ENCODE data around the gene ACSBG1. TPM values are rescaled to one million over a fixed set of nuclear protein-coding genes. Genes with fewer than 3 reads are reported as not detected.

Gene ACSBG1
- total and polyA plus RNA-seq, 2 of the 8 experiments (the other 6 are each of a cell fraction or from before 2014, with no cell fraction given): 5.4 to 7.1 TPM

DNA sequence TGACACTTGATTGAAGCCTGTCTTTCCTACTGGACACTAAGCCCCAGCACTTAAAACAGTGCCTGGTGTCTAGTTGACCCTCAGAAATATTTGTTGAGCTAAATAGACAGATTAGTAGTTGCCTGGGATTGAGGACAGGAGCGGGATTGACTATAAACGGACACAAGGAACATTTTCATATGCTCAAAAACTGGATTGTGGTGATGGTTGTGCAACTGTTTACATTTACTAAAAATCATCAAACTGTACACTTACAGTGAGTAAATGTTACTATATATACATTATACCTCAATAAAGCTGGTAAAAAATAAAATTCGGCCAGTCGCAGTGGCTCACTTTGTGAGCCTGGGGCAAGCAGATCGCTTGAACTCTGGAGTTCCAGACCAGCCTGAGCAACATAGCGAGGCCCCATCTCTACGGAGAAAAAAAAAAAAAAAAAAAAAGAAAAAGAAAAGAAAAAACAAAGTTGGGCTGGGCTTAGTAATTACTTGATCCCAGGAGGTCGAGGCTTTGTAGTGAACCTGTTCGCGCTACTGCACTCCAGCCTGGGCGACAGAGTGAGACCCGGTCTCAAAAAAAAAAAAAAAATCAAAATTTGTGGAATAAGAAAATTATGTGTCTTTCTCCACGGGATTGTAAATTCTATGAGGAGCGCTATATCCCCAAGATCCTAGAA lies 85.8 kb downstream of the ACSBG1 start:
- Histone ChIP-seq H2BK20ac (ENCODE audit: low read length) (no peak overlapping the region), H2BK120ac (replicated peaks; ENCODE audit: low read depth, low read length) (no peak overlapping the region), H2BK15ac (ENCODE audit: low read length) (no peak overlapping the region), H3K4ac (replicated peaks; ENCODE audit: insufficient read length, low read depth, low read length) (no peak overlapping the region), H3K27ac (ENCODE audit: low read depth, low read length) (no peak overlapping the region), H4K91ac (replicated peaks; ENCODE audit: insufficient read length, low read length) (no peak overlapping the region), H4K20me1 (replicated peaks in 1 of 2; ENCODE audit: control insufficient read depth in 1 of 2, insufficient read depth in 2 of 2, low read length in 2 of 2) (peaks cover 0 to 5% of the 10 kb centered on the region in 2 experiments), H2AFZ (ENCODE audit: low read length) (0 out of 2 replicates have a peak overlapping the region, but pooled peaks have one; percentile 43), H3K79me2 (ENCODE audit: control insufficient read depth in 1 of 2, insufficient read depth in 2 of 2, low read length in 2 of 2) (no peaks in the 10 kb centered on the region), H2BK5ac (ENCODE audit: low read depth, low read length) (no peak overlapping the region), H3K4me3 (ENCODE audit: extremely low read depth in 1 of 4, insufficient read depth in 2 of 4, low read depth in 3 of 4, low read length in 4 of 4) (peak overlapping the region; percentile 47 to 79 (median 61)), H3K9me3 (ENCODE audit: insufficient read depth in 2 of 2, low read depth in 1 of 2, low read length in 1 of 2) (no peaks in the 10 kb centered on the region), H4K8ac (ENCODE audit: extremely low read depth, insufficient read depth, low read length) (no peak overlapping the region), H3K79me1 (ENCODE audit: low read depth, low read length) (no peaks in the 10 kb centered on the region), H3K4me1 (replicated peaks in 1 of 4; ENCODE audit: control insufficient read depth in 3 of 4, insufficient read depth in 4 of 4, low read length in 3 of 4) (peaks cover 0 to 4% (median 0%) of the 10 kb centered on the region in 4 experiments; a peak in 2 of 7 replicates), H2BK12ac (ENCODE audit: low read depth, low read length) (no peak overlapping the region), H4K5ac (ENCODE audit: insufficient read length, low read depth, low read length) (no peak overlapping the region), H3K23ac (ENCODE audit: insufficient read length) (no peak overlapping the region), H3K23me2 (ENCODE audit: low read depth, low read length) (peaks cover 10% of the 10 kb centered on the region), H3K27me3 (replicated peaks in 1 of 4; ENCODE audit: control insufficient read depth in 3 of 4, extremely low read depth in 1 of 4, insufficient read depth in 3 of 4, low read length in 3 of 4) (no peaks in the 10 kb centered on the region; a peak in 1 of 7 replicates), H3K56ac (replicated peaks; ENCODE audit: insufficient read length, low read depth, low read length) (no peak overlapping the region), H3K14ac (ENCODE audit: insufficient read length) (no peak overlapping the region), H3K9ac (replicated peaks in 1 of 4; ENCODE audit: extremely low read depth in 1 of 4, low read depth in 3 of 4, low read length in 3 of 4) (peak overlapping the region in 3 of 4 experiments; percentile 9 to 57 (median 17); a peak in 4 of 7 replicates), H2AK5ac (ENCODE audit: low read depth, low read length) (no peak overlapping the region), H3K18ac (ENCODE audit: extremely low read depth, low read length) (no peak overlapping the region), H3K36me3 (ENCODE audit: control insufficient read depth in 2 of 4, insufficient read depth in 4 of 4, low read length in 3 of 4) (no peaks in the 10 kb centered on the region), H3K4me2 (ENCODE audit: insufficient read depth in 1 of 2, low read depth in 2 of 2, low read length in 2 of 2) (peak overlapping the region; percentile 83 to 89)
- ChIA-PET POLR2A (ENCODE audit: partially characterized antibody) (interaction anchor here (0.6 to 2.0 kb wide), 4 partner anchors 9 to 102 kb away, joined by 3 to 5 read pairs (median 3); no protein-coding TSS in a partner anchor), CTCF (ENCODE audit: partially characterized antibody) (interaction anchor here (0.6 to 2.4 kb wide), 14 partner anchors 9 to 97 kb away, joined by 3 to 13 read pairs (median 4); partner anchors contain the start of gene CIB2)
- WGBS, 2 experiments (ENCODE audit: extremely low coverage in 1 of 2, insufficient coverage in 1 of 2, insufficient read length in 1 of 2, insufficient replicate concordance in 2 of 2, low coverage in 1 of 2, low lambda C conversion rate in 2 of 2, missing lambda C conversion rate in 1 of 2): 32% methylated on average over 13 of the region's 14 CpGs; no CpG with 5 or more reads in 1 of the 2 experiments
- DNase-seq (ENCODE audit: low read depth in 1 of 2, low spot score in 2 of 2) (no peak), FAIRE-seq (no peak)
- TF ChIP-seq ASH2L (IDR thresholded peaks at IDR 0.05; ENCODE audit: low read length) (peak; percentile 15), PHF8 (conservative IDR thresholded peaks at IDR 0.05; ENCODE audit: low read depth, low read length) (0 out of 2 replicates have a peak, but pooled peaks have one; percentile 42), POU5F1 (IDR thresholded peaks at IDR 0.05; ENCODE audit: low read depth, low read length) (no peak)

All from H1 (cell line).